Type B pancreatic cell (in vitro differentiated cells): ENCODE measurements around the gene ADIRF. TPM values are rescaled to one million over a fixed set of nuclear protein-coding genes. Genes with fewer than 3 reads are reported as not detected.
A peak's percentile ranks its signal among the peaks of the same experiment; 100 is the strongest.
"Not testable (repeated sequence)": the region's sequence is repeated elsewhere in the genome, so short reads cannot be mapped to it uniquely, and the experiment has no call there.

Source experiments
- DNase-seq: peaks from one replicate; pipeline ENCODE4 v3.0.0; 2021; ENCODE audit warnings: mixed read lengths; ENCODE audit not compliant: unreplicated experiment; ENCODE audit errors: extremely low spot score
- H3K27ac Mint-ChIP-seq: 2 replicates; pipeline ENCODE4 v1.8.0; 2021; ENCODE audit warnings: mild to moderate bottlenecking, mixed read lengths
- H3K27me3 Mint-ChIP-seq: 2 replicates; pipeline ENCODE4 v1.8.0; 2021; ENCODE audit warnings: mixed read lengths
- H3K36me3 Mint-ChIP-seq: 2 replicates; pipeline ENCODE4 v1.8.0; 2021; ENCODE audit warnings: mixed read lengths
- H3K4me1 Mint-ChIP-seq: one replicate; pipeline ENCODE4 v1.8.0; 2021; ENCODE audit warnings: mixed read lengths; ENCODE audit not compliant: unreplicated experiment
- H3K4me3 Mint-ChIP-seq: 2 replicates; pipeline ENCODE4 v1.8.0; 2021; ENCODE audit warnings: mild to moderate bottlenecking, mixed read lengths
- H3K9me3 Mint-ChIP-seq: 2 replicates; pipeline ENCODE4 v1.8.0; 2021; ENCODE audit warnings: mixed read lengths
- CTCF ChIP-seq: fragments of 200-600 bp; sonication (generic); conservative IDR thresholded peaks from 2 replicates; pipeline ENCODE4 v1.5.0; 2021; ENCODE audit warnings: antibody characterized with exemption, mild to moderate bottlenecking
- long read RNA-seq: library from polyadenylated mRNA; unstranded; transcript quantifications from one replicate; pipeline ENCODE4 v2.0.0, GENCODE V29; 2020
- total RNA-seq: library from RNA; stranded (reverse); gene quantifications from 2 replicates; pipeline ENCODE4 v1.2.1, GENCODE V29; 2021; ENCODE audit warnings: low replicate concordance

The ADIRF gene
- 1.5 TPM in 1 of 2 replicates, not detected in the other for total RNA-seq
- long read RNA-seq, partial matches to known transcripts = 0 of 2 reads
- long read RNA-seq, other reads (novel, unspliced or antisense) = 0 of 2 reads

- no peak for DNase-seq
Measured at GRCh38 chr10:86968271-86968993, at the start of gene ADIRF. Gene ADIRF (plus strand): TSS chr10:86968482. CDS start chr10:86968545, 63 bp downstream.

DNA sequence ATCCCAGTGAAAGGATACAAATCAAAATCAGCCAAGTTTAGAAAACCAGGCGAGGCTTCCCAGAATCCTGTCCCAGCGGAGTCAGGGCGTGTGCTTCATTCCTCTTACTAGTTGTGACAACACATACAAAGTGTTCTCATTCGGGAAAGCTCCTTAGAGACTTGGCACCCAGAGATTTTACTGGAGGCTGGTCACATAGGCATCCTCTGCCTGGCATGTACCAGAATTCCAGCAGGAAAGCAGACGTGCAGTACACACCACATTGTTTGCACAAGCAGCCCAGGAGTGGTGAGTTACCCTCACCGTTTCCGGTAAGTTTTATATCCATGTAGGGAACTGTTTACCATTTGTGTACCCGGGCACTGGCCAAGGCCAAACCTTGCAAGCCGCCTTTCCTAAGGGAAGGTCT, 45.7 kb upstream of the ADIRF start:
- Mint-ChIP-seq H3K4me3 (no peak overlapping the region), H3K27me3 (no peaks in the 10 kb centered on the region), H3K36me3 (peaks cover 25% of the 10 kb centered on the region), H3K4me1 (no peaks in the 10 kb centered on the region), H3K27ac (no peak overlapping the region), H3K9me3 (no peaks in the 10 kb centered on the region)
- DNase-seq = no peak
- no peak for TF ChIP-seq CTCF

More at GRCh38 chr10:86968271-86968993, at the start of gene ADIRF:
- Mint-ChIP-seq H3K36me3 (peaks cover 3% of the 10 kb centered on the region), H3K27me3 (peaks cover 4% of the 10 kb centered on the region), H3K9me3 (no peaks in the 10 kb centered on the region), H3K4me3 (peak within 1 kb of the TSS; percentile 78), H3K27ac (peak within 1 kb of the TSS; percentile 61), H3K4me1 (peaks cover 40% of the 10 kb centered on the region)
- TF ChIP-seq CTCF = no peak

DNA sequence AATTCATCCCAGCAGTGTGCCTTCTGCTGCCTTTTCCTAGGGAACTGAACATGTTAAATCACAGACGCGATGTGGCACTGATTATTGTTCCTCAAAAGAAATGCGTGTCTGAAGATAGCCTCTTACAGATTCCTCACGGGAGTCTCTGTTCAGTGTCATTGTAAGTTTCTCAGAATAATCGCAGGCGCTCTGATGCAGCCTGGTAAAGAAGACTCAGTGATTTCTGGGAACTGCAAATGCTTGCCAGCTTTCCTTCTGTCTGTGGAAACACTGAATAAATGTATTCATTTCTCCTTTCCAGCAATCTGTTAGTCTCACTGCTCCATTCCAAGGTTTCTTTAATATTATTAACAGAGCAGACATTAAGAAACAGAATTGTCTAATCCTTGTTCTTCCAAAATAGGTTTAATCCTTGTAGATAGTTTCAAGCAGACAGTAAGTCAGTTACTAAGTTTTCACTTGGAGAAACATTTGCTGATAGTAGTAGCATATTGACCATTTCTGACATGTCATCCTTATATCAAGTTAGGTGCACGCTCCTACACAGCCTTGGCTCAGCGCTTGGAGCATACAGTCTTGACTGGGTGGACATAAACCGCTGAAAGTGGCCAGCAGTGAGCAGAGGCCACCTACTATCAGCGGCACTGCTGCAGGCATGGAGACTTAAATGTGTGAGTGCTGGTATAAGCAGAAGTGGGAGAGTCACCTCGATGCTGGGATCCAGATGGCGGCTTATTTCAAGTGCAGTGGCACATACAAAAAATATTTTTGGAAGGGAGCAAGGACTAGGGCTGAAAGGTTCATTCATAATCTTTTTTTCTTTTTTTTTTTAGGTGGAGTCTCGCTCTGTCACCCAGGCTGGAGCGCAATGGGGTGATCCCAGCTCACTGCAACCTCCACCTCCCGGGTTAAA, 38.6 kb upstream of the ADIRF start:
- Mint-ChIP-seq H3K4me1 (no peaks in the 10 kb centered on the region), H3K27me3 (no peaks in the 10 kb centered on the region), H3K36me3 (peaks cover 13% of the 10 kb centered on the region), H3K27ac (no peak overlapping the region), H3K9me3 (no peaks in the 10 kb centered on the region), H3K4me3 (no peak overlapping the region)
- no peak for TF ChIP-seq CTCF
- DNase-seq = no peak

- no peak for DNase-seq
- Mint-ChIP-seq H3K4me1 (peaks cover 4% of the 10 kb centered on the region), H3K4me3 (no peak overlapping the region), H3K36me3 (peaks cover 13% of the 10 kb centered on the region), H3K27me3 (no peaks in the 10 kb centered on the region), H3K27ac (peak overlapping the region; percentile 21), H3K9me3 (no peaks in the 10 kb centered on the region)
- TF ChIP-seq CTCF = no peak
Measured at GRCh38 chr10:86931872-86932271, 36.4 kb upstream of the ADIRF start.

DNA sequence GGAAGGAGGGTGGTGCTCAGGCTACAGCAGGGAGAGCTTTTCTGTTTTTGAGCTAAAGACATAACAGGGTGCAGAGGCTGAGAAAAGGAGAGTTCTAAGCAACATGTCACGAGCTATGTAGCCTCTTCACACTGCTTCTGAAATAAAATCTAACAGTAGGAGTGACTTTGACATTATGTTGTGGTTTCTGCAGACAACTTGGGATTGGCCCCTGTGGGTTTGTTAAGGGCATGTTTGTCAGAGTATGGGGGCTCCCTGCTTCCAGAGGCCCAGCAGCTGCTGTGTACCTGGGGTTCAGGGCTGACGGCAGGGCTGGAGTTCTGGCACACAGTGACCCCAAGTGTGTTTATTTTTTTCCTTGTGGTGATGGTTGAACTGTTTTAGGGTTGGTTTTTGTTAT, 35.6 kb upstream of the ADIRF start:
- no peak for TF ChIP-seq CTCF
- peaks cover 4% of the 10 kb centered on the region for H3K4me1 Mint-ChIP-seq
- DNase-seq = no peak
- H3K4me3 Mint-ChIP-seq = no peak overlapping the region
- H3K36me3 Mint-ChIP-seq = peaks cover 13% of the 10 kb centered on the region
- H3K9me3 Mint-ChIP-seq = no peaks in the 10 kb centered on the region
- no peak overlapping the region for H3K27ac Mint-ChIP-seq
- H3K27me3 Mint-ChIP-seq = no peaks in the 10 kb centered on the region

DNA sequence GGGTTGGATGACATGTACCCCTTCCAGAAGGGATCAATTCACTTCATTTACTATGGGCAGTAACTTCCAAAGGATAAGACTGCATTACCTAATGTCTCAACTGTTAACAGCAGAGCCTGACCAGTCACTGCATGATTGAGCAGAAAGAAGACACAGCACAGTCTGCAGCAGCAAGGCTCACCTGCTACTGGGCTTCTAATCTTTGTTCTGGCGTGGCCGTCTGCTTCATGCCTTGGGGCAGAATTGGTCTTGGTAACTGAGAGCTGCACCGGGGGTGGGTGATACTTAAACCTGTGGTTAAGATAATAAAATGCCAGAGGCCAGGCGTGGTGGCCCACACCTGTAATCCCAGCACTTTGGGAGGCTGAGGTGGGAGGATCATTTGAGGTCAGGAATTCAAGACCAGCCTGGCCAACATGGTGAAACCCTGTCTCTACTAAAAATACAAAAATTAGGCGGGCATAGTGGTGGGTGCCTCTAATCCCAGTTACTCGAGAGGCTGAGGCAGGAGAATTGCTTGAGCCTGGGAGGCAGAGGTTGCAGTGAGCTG, 34.0 kb upstream of the ADIRF start:
- not testable (repeated sequence) for H3K4me3 Mint-ChIP-seq, H3K27me3 Mint-ChIP-seq, H3K9me3 Mint-ChIP-seq, DNase-seq, H3K4me1 Mint-ChIP-seq
- Mint-ChIP-seq H3K36me3 (peaks cover 13% of the 10 kb centered on the region), H3K27ac (peak overlapping the region; percentile 9)
